Hepatocyte (in vitro differentiated cells): ENCODE measurements around the gene OBP2B. TPM values are rescaled to one million over a fixed set of nuclear protein-coding genes. Genes with fewer than 3 reads are reported as not detected.

ENCODE experiments used
- DNase-seq: peaks from one replicate; pipeline ENCODE4 v3.0.0-alpha.2; 2016; ENCODE audit warnings: low spot score
- H2AFZ ChIP-seq: fragments of 200-600 bp; sonication (generic); 2 replicates; pipeline ENCODE4 v1.6.0; 2016; ENCODE audit warnings: antibody characterized with exemption, mild to moderate bottlenecking
- H3K27ac ChIP-seq: fragments of 200-600 bp; sonication (generic); 2 replicates; pipeline ENCODE4 v1.5.1; 2016; ENCODE audit warnings: mild to moderate bottlenecking
- H3K27me3 ChIP-seq: fragments of 200-600 bp; sonication (generic); 2 replicates; pipeline ENCODE4 v1.6.1; 2016
- H3K36me3 ChIP-seq: fragments of 200-600 bp; sonication (generic); replicated peaks from 2 replicates; pipeline ENCODE4 v1.5.1; 2016; ENCODE audit warnings: low read depth; ENCODE audit not compliant: insufficient read depth
- H3K4me1 ChIP-seq: fragments of 200-600 bp; sonication (generic); 2 replicates; pipeline ENCODE4 v1.5.1; 2016; ENCODE audit warnings: mild to moderate bottlenecking, moderate library complexity; ENCODE audit not compliant: insufficient read depth
- H3K4me2 ChIP-seq: fragments of 200-600 bp; sonication (generic); 2 replicates; pipeline ENCODE4 v1.6.0; 2016
- H3K4me3 ChIP-seq: fragments of 200-600 bp; sonication (generic); 2 replicates; pipeline ENCODE4 v1.5.1; 2016; ENCODE audit warnings: mild to moderate bottlenecking
- H3K79me2 ChIP-seq: fragments of 200-600 bp; sonication (generic); 2 replicates; pipeline ENCODE4 v1.6.0; 2017; ENCODE audit warnings: mild to moderate bottlenecking
- H3K9me2 ChIP-seq: fragments of 200-600 bp; sonication (generic); replicated peaks from 2 replicates; pipeline ENCODE4 v1.6.0; 2017; ENCODE audit warnings: mild to moderate bottlenecking; ENCODE audit not compliant: insufficient read depth
- H3K9me3 ChIP-seq: fragments of 200-600 bp; sonication (generic); 2 replicates; pipeline ENCODE4 v1.5.1; 2016; ENCODE audit warnings: low read depth, mild to moderate bottlenecking
- H4K20me1 ChIP-seq: fragments of 200-600 bp; sonication (generic); 2 replicates; pipeline ENCODE4 v1.6.0; 2016; ENCODE audit warnings: mild to moderate bottlenecking; ENCODE audit not compliant: insufficient read depth, poor library complexity, severe bottlenecking
- CTCF ChIP-seq: fragments of 200-600 bp; sonication (generic); IDR thresholded peaks from 2 replicates; pipeline ENCODE4 v1.5.1; 2016; ENCODE audit warnings: antibody characterized with exemption, mild to moderate bottlenecking; ENCODE audit not compliant: poor library complexity
- EZH2 ChIP-seq: fragments of 200-600 bp; sonication (generic); IDR thresholded peaks from 2 replicates; pipeline ENCODE4 v1.6.1; 2016; ENCODE audit warnings: antibody characterized with exemption, mild to moderate bottlenecking, borderline replicate concordance
- EZH2phosphoT487 ChIP-seq: fragments of 200-600 bp; sonication (generic); IDR thresholded peaks from one replicate; pipeline ENCODE4 v1.6.1; 2018; ENCODE audit warnings: antibody characterized with exemption, mild to moderate bottlenecking, low read depth, moderate library complexity; ENCODE audit not compliant: unreplicated experiment, severe bottlenecking
- WGBS: methylation state at CpG from one replicate; pipeline ENCODE4 v1.1.6; 2016; ENCODE audit warnings: low lambda C conversion rate; ENCODE audit errors: missing lambda C conversion rate; 5-methylcytosine and 5-hydroxymethylcytosine counted together
- polyA plus RNA-seq: library from polyadenylated mRNA; unstranded; fragments of >200 nt; fragmentation: Nextera tagmentation; extraction: Ambion mirVana; gene quantifications from 2 replicates; pipeline ENCODE4 v1.2.1, GENCODE V29; 2016
- total RNA-seq: library from RNA; depleted of rRNA; stranded (reverse); fragments of >200 nt; gene quantifications from 2 replicates; pipeline ENCODE4 v1.2.3, GENCODE V29; 2014

Gene OBP2B
- total and polyA plus RNA-seq, 2 experiments from 2014 or later = not detected

- no peak overlapping the region for H3K4me3 ChIP-seq
- TF ChIP-seq EZH2phosphoT487 = no peak
- TF ChIP-seq CTCF = no peak
- no peak for TF ChIP-seq EZH2
- H3K36me3 ChIP-seq = no peaks in the 10 kb centered on the region
- no peaks in the 10 kb centered on the region for H3K9me3 ChIP-seq
- H3K79me2 ChIP-seq = no peaks in the 10 kb centered on the region
- no peak overlapping the region for H3K27ac ChIP-seq
- no peaks in the 10 kb centered on the region for H4K20me1 ChIP-seq
- WGBS = 89% methylated on average over 44 of the region's 44 CpGs
- no peaks in the 10 kb centered on the region for H3K9me2 ChIP-seq
- H2AFZ ChIP-seq = no peak overlapping the region
- no peaks in the 10 kb centered on the region for H3K27me3 ChIP-seq
- H3K4me2 ChIP-seq = no peak overlapping the region
- no peaks in the 10 kb centered on the region for H3K4me1 ChIP-seq
- DNase-seq = no peak
Observed at GRCh38 chr9:133199648-133200321, 9.3 kb downstream of the OBP2B start.

DNA sequence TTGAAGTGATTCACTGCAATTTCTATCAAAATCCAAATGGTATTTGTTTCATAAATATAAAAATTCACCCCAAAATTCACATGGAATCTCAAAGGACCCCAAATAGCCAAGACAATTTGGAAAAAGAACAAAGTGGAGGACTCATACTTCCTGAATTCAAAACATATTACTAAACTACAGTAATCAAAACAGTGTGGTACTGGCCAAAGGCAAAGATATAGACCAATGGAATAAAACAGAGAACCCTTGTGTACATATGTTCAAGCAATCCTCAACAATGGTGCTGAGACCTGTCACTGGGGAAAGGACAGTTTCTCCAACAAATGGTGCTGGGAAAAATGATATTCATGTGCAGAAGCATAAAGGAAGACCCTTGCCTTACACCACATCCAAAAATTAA lies 14.0 kb downstream of the OBP2B start:
- H4K20me1 ChIP-seq = no peaks in the 10 kb centered on the region

GRCh38 chr9:133194597-133194996 lies 14.5 kb downstream of the OBP2B start:
- no peak for DNase-seq
- Histone ChIP-seq H3K4me3 (no peak overlapping the region), H2AFZ (no peak overlapping the region), H3K9me3 (no peaks in the 10 kb centered on the region), H3K4me1 (no peaks in the 10 kb centered on the region), H3K27me3 (no peaks in the 10 kb centered on the region), H3K79me2 (no peaks in the 10 kb centered on the region), H3K36me3 (no peaks in the 10 kb centered on the region), H3K4me2 (no peak overlapping the region), H4K20me1 (no peaks in the 10 kb centered on the region), H3K9me2 (no peaks in the 10 kb centered on the region), H3K27ac (no peak overlapping the region)
- 84% methylated on average over 4 of the region's 4 CpGs for WGBS
- TF ChIP-seq EZH2phosphoT487 (no peak), EZH2 (no peak), CTCF (no peak)

More for the DNA sequence above, 14.0 kb downstream of the OBP2B start:
- Histone ChIP-seq H3K36me3 (no peaks in the 10 kb centered on the region), H3K4me3 (no peak overlapping the region), H3K9me3 (no peaks in the 10 kb centered on the region), H3K9me2 (no peaks in the 10 kb centered on the region), H3K27ac (no peak overlapping the region), H3K4me1 (no peaks in the 10 kb centered on the region), H2AFZ (no peak overlapping the region), H3K27me3 (no peaks in the 10 kb centered on the region), H3K4me2 (no peak overlapping the region), H3K79me2 (no peaks in the 10 kb centered on the region)
- no peak for DNase-seq
- TF ChIP-seq EZH2phosphoT487 (no peak), CTCF (no peak), EZH2 (no peak)

DNA sequence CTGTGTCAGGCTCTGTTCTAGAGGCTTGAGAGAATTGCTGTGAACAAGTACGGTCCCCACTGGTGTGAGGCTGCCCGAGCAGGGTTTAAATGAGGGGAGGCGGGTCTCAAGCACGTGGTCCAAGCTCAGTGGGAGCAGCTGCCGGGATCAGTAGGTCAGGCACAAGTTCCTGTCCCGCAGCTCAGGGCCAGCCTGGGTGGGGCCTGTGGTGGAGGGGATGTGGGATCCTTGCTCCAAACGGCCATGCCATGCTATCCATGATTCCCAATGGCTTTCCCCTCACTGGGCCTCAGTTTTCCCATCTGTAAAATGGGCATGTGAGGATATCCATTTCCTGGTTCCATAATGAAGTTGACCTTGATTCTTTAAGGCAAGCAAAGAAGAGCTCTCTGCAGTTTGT lies 17.1 kb downstream of the OBP2B start:
- Histone ChIP-seq H3K4me3 (no peak overlapping the region), H3K79me2 (no peaks in the 10 kb centered on the region), H3K9me2 (no peaks in the 10 kb centered on the region), H3K9me3 (no peaks in the 10 kb centered on the region), H4K20me1 (no peaks in the 10 kb centered on the region), H3K36me3 (no peaks in the 10 kb centered on the region), H3K4me2 (no peak overlapping the region), H2AFZ (no peak overlapping the region), H3K4me1 (no peaks in the 10 kb centered on the region), H3K27me3 (no peaks in the 10 kb centered on the region), H3K27ac (no peak overlapping the region)
- WGBS = 57% methylated on average over 7 of the region's 7 CpGs
- DNase-seq = no peak
- TF ChIP-seq EZH2 (no peak), EZH2phosphoT487 (no peak), CTCF (no peak)
